Globus pallidus (tissue), 1 donor: ENCODE results near the gene TSPAN33.
"Not testable (repeated sequence)": the region's sequence is repeated elsewhere in the genome, so short reads cannot be mapped to it uniquely, and the experiment has no call there.

Experiments used
- DNase-seq: peaks from one replicate; pipeline ENCODE4 v3.0.0-alpha.2; 2015; ENCODE audit warnings: low spot score

The TSPAN33 gene

DNA sequence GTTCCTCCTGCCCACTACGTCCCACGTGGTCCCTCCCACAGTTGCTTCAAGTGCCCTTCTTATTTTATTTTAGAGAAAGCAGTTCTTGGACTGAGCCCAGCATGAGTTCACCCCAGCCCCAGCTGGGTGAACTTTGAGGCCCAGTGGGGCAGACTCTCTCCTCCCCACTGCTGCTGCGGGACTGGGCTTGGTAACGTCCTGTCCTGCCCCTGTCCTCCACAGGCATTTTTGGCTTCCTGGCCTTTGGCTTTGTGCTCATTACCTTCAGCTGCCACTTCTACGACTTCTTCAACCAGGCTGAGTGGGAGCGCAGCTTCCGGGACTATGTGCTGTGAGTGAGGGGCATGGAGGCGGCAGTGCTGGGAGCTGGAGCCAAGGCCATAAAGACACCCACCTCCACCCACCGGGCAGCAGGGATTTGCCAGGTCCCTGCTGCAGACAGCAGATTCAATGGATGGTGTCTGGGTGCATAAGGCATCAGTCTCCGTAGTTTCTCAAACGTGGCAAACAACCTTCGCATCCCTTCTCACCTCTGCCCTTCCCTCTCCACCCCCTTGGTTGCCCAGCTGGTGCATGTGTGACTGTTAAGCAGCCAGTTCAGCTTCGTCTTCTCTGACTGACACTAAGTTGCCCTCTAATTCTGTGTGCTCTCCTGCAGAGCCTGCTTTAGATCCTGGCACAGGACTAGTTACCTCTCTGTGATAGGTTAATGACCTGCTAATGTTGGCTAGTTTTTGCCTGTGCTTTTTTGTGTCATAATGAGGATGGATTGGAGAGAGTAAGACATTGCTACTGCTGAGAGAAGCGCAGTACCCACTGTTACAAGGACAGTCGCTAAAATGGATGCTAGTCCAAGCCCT is 64.8 kb downstream of the TSPAN33 start:
- DNase-seq, result no peak

DNA sequence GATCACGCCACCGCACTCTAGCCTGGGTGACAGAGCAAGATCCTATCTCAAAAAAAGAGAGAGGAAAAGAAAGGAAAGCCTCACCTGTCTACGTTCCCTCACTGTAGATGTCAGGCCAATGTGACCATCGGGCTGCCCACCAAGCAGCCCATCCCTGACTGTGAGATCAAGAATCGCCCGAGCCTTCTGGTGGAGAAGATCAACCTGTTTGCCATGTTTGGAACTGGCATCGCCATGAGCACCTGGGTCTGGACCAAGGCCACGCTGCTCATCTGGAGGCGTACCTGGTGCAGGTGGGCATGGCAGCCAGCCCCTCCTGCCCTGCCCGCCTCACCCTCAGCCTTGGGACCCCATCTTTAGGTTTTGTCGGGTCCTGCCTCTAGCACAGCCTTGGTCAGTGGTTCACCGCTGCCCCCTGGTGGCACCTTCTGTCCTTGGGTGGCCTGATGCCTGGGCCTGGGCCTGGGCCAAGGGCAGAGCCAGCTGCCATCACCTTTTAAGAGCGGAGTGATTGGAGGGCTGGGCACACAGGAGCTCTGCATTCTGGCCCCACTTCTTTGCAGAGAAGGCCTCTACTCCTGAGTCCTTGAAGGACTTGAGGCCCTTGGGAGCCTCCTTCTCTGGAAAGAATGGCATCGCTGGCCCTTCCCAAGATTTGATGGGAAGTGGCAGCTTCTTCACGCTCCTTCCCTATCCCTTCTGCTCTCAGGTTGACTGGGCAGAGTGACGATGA is 65.9 kb downstream of the TSPAN33 start:
- peak; percentile 58 for DNase-seq

- DNase-seq, result no peak
Observed at GRCh38 chr7:129210989-129211312, 66.4 kb downstream of the TSPAN33 start.

DNA sequence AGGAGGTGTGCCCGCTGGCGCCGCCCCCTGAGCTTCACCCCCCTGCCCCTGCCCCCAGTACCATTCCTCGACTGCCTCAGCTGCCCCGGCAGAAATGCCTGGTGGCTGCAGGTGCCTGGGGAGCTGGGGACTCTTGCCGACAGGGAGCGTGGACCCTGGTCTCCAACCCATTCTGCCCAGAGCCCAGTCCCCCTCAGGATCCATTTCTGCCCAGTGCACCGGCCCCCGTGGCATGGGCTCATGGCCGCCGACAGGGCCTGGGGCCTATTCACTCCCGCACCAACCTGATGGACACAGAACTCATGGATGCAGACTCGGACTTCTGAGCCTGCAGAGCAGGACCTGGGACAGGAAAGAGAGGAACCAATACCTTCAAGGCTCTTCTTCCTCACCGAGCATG is 67.6 kb downstream of the TSPAN33 start:
- no peak for DNase-seq

- DNase-seq, result no peak
Observed at GRCh38 chr7:129212596-129212995, 68.1 kb downstream of the TSPAN33 start.

DNA sequence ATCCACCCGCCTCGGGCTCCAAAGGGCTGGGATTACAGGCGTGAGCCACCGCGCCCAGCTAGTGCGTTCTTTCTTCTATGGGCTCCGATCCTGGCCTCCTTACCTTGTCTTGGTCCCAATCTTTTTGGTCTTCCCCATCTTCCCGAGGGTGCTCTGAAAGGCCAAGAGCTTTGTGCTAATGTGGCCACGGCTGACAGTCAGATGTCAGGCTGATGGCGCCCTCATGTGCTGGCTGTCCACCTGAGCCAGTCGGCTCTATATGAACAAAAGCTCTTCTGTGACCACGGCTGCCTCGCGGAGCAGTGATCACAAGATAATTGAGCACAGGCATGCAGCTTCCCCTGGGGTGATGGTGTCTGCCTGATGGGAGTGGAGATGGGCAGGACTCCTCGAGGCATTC is 69.3 kb downstream of the TSPAN33 start:
- DNase-seq, result peak; percentile 38

DNA sequence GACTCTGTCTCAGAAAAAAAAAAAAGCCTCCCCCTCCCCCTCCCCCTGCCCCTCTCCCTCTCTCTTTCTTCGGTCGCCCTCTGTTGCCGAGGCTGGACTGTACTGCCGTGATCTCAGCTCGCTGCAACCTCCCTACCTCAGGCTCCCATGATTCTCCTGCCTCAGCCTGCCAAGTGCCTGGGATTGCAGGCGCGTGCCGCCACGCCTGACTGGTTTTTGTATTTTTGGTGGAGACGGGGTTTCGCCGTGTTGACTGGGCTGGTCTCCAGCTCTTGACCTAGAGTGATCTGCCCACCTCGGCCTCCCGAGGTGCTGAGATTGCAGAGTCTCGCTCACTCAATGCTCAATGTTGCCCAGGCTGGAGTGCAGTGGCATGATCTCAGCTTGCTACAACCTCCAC is 71.2 kb downstream of the TSPAN33 start:
- DNase-seq, result not testable (repeated sequence)

GRCh38 chr7:129216101-129216715 is 71.7 kb downstream of the TSPAN33 start:
- DNase-seq, result not testable (repeated sequence)

DNA sequence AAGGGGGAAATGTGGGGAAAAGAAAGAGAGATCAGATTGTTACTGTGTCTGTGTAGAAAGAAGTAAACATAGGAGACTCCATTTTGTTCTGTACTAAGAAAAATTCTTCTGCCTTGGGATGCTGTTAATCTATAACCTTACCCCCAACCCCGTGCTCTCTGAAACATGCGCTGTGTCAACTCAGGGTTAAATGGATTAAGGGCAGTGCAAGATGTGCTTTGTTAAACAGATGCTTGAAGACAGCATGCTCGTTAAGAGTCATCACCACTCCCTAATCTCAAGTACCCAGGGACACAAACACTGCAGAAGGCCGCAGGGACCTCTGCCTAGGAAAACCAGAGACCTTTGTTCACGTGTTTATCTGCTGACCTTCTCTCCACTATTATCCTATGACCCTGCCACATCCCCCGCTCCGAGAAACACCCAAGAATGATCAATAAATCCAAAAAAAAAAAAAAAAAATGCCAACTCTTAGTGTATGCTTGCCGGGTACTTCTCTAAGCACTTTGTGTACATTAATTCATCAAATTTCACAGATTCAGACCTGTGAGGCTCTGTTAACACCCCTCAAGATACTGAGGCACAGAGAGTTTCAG is 72.4 kb downstream of the TSPAN33 start:
- DNase-seq, result not testable (repeated sequence)

DNA sequence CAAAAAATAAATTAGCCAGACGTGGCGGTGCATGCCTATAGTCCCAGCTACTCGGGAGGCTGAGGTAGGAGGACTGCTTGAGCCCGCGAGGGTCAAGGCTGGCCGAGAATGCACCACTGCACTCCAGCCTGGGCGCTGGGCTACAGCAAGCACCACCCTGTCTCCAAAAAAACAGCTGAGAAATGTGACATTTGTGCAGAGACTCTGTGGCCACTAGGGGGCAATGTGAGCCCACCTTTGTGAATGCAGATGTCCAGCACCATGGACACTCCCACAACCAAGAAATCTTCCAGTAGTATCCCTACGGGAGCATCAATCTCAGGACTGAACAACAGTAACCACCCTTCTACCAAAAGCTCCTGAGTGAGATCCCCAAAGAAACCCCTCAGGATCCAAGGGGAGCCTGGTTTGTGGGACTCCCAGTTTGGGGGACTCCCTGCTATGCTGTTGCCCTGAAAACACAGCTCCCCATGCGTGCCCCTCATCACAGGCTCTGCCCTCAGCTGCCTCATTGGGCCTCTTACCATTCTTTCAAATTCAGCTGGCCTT is 74.1 kb downstream of the TSPAN33 start:
- DNase-seq, result peak; percentile 82

- DNase-seq, result not testable (repeated sequence)
Observed at GRCh38 chr7:129219166-129219565, 74.7 kb downstream of the TSPAN33 start.
